C4-2B (cell line): ENCODE measurements around the gene RNF207.

Experiments
- CTCF ChIP-seq: fragments of 450-650 bp; conservative IDR thresholded peaks from 2 replicates; pipeline ENCODE4 v1.5.1; 2017; ENCODE audit warnings: mild to moderate bottlenecking
- ZFX ChIP-seq: fragments of 450-650 bp; IDR thresholded peaks from 2 replicates; pipeline ENCODE4 v1.6.1; 2017

DNA sequence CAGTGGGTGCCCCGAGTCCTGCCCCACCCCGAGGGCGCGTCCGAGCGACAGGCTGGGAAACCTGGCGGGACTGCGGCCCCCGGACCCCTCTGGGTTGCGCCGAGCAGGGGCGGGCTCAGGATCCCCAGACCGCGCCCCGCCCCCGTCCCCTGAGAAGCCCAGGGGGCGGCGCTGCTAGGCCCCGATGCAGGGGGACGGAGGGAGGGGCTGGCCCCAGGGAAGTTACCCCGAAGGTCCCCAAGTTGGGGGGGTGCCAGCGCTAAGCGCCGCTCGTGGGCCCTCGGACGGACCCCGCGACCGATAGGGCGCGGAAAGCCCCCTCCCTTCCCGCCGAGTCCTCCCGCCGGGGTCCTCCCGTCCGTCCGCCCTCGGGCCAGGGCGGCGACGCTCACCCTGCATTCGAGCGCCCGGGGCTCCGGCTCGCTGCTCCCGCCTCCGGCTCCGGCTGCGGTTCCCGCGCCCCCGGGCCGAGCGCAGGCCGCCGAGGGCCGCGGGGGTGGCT lies 54.6 kb downstream of the RNF207 start:
- TF ChIP-seq CTCF = no peak
- no peak for TF ChIP-seq ZFX
